GM15510 (cell line): ENCODE results near the gene SNX11.

Experiments
- POLR2A ChIP-seq: IDR thresholded peaks from 3 replicates; pipeline ENCODE4 v1.6.1; 2011; ENCODE audit warnings: borderline replicate concordance; ENCODE audit not compliant: insufficient read length; ENCODE audit errors: extremely low read depth

SNX11 gene

GRCh38 chr17:48107137-48108055, at the start of gene SNX11:
TSS of gene SNX11 (plus strand) at chr17:48107766. CDS start at chr17:48112044, 4,278 bp downstream.
- TF ChIP-seq POLR2A: peak; percentile 84

DNA sequence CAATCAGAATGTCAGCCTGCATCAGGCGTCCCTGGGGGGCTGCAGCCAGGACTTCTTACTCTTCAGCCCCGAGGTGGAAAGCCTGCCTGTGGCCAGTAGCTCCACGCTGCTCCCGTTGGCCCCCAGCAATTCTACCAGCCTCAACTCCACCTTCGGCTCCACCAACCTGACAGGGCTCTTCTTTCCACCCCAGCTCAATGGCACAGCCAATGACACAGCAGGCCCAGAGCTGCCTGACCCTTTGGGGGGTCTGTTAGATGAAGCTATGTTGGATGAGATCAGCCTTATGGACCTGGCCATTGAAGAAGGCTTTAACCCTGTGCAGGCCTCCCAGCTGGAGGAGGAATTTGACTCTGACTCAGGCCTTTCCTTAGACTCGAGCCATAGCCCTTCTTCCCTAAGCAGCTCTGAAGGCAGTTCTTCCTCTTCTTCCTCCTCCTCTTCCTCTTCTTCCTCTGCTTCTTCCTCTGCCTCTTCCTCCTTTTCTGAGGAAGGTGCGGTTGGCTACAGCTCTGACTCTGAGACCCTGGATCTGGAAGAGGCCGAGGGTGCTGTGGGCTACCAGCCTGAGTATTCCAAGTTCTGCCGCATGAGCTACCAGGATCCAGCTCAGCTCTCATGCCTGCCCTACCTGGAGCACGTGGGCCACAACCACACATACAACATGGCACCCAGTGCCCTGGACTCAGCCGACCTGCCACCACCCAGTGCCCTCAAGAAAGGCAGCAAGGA, 49.0 kb upstream of the SNX11 start:
- no peak for TF ChIP-seq POLR2A

DNA sequence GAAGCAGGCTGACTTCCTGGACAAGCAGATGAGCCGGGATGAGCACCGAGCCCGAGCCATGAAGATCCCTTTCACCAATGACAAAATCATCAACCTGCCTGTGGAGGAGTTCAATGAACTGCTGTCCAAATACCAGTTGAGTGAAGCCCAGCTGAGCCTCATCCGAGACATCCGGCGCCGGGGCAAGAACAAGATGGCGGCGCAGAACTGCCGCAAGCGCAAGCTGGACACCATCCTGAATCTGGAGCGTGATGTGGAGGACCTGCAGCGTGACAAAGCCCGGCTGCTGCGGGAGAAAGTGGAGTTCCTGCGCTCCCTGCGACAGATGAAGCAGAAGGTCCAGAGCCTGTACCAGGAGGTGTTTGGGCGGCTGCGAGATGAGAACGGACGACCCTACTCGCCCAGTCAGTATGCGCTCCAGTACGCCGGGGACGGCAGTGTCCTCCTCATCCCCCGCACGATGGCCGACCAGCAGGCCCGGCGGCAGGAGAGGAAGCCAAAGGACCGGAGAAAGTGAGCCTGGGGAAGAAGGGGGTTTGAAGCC, 48.4 kb upstream of the SNX11 start:
- TF ChIP-seq POLR2A: peak; percentile 19

DNA sequence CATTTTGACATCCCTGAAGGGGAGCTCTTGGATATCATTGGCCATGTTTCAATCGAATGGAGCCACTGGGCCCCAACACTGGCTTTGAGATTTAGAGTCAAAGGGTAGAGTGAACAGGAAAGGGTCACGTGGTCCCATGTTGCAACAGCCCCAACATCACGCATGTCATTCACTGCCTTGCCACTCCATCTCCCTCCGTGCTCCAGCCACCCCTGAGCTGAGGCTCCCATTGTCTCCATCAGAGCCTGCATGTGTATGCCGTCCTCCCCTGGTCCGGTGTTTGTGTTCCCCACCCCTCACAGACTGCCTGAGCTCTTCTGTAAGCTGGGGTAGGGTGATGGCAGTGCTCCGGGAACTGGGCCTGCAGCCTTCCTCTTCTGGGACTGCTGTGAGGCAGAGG, 47.3 kb upstream of the SNX11 start:
- TF ChIP-seq POLR2A: peak; percentile 19

DNA sequence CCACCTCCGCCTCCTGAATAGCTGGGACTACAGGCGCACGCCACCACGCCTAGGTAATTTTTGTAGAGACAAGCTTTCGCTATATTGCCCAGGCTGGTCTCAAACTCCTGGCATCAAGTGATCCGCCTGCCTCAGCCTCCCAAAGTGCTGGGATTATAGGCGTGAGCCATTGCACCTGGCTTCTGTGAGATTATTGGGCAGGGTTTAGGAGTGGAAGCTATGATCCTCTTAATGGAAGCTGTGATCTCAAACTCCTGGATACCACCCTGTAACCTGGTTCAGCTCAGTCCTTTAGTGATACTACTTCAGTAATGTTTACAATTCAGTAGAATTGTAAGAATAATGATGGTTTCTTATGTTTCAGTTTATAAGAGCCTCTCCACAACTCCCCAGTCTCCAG, 45.3 kb upstream of the SNX11 start:
- TF ChIP-seq POLR2A: no peak

- TF ChIP-seq POLR2A: no peak
Observed at GRCh38 chr17:48064638-48065037, 42.9 kb upstream of the SNX11 start.

DNA sequence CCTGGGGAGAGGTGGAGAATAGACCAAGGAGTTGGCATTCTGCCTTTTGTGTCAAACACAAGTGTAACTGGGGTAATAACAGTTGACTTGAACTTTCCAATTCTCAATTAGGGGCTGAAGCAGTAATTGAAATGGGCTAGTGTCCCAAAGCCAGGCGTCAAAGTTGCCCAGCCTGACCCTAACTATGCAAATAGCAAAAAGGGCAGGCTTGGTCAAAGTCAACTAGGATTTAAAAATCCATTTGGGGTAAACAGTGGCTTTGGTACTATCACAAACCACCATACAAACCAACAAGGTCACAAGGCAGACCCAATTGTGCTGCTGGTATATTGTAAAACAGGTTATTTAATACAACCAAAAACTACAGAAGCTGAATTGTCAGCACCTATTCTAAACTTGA, 41.4 kb upstream of the SNX11 start:
- TF ChIP-seq POLR2A: no peak

DNA sequence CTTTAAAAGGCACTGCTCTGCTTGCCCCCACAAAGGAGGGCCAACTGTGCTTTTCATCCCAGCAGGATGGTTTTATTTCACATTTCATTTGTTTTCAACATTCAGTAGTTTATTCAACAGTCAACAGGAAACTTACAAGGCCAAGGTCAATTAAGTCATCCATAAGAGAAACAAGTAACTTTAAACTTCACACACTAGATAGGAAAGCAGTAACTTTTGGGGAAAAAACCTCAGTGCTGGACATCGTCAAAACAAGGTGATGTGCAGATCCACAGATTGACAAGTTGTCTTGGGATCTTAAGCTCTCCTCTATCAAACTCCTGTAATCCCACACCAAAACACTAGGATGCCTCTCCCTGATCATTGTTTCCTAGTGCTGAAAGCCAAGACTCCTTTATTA, 40.9 kb upstream of the SNX11 start:
- TF ChIP-seq POLR2A: no peak

GRCh38 chr17:48067245-48067644, 40.3 kb upstream of the SNX11 start:
- TF ChIP-seq POLR2A: no peak

GRCh38 chr17:48068491-48068961, 39.0 kb upstream of the SNX11 start:
- TF ChIP-seq POLR2A: no peak

- TF ChIP-seq POLR2A: no peak
Observed at GRCh38 chr17:48070195-48070594, 37.4 kb upstream of the SNX11 start.

- no peak for TF ChIP-seq POLR2A
Observed at GRCh38 chr17:48071654-48072053, 35.9 kb upstream of the SNX11 start.

GRCh38 chr17:48074322-48075081, 33.1 kb upstream of the SNX11 start:
- no peak for TF ChIP-seq POLR2A

DNA sequence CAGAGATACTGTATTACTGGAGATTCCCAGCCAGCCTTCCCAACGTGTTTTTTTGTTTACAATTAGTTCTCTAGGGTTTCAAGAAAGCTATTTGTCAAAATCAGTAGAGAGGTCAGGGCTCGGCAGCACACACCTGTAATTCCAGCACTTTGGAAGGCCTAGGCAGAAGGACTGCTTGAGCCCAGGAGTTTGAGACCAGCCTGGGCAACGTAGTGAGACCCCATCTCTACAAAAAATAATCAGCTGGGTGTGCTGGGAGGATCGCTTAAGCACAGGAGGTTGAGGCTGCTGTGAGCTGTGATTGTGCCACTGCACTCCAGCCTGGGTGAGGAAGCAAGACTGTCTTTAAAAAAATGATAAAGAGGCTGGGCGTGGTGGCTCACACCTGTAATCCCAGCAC, 25.7 kb upstream of the SNX11 start:
- TF ChIP-seq POLR2A: no peak

DNA sequence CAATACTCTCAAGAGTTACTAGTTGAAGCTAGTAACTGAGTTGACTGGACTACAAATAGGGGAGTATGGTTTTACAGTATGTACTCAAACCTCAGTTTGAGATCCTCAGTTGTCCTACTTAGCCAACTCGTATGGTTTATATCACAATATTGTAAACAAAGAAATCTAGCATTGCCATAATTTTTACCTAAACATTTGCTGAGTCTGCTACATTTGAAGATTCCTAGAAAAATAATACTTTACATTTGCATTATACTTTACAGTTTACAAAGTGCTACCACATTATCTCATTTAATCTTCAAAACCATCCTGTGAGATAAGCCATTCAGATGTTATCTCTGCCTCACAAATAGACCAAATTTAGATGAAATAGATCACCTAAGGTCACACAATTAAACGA, 22.6 kb upstream of the SNX11 start:
- no peak for TF ChIP-seq POLR2A

- no peak for TF ChIP-seq POLR2A
Observed at GRCh38 chr17:48093341-48094045, 14.1 kb upstream of the SNX11 start.
